ENCODE measurements around the gene BAHD1.

The BAHD1 gene

DNA sequence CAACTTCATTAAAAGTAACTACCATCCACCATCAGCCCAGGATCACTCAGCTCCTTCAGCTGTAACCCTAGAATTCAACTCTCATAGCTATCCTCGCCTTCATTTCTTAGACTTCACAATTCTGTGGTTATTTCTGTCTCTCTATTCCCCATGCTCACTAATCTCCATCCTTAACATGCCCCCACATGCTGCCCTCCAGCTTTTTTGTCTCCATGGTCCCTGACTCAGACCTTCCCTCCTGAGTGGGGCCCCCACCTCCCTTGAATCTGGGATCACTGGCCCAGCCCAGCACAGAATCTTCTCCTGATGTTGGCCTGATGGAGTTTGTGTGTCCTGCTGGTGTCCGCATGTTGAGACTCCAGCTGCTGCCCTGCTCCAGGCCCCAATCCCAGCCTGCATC lies 71.7 kb downstream of the BAHD1 start:
- DNase-seq (ENCODE audit: low spot score) = no peak

DNA sequence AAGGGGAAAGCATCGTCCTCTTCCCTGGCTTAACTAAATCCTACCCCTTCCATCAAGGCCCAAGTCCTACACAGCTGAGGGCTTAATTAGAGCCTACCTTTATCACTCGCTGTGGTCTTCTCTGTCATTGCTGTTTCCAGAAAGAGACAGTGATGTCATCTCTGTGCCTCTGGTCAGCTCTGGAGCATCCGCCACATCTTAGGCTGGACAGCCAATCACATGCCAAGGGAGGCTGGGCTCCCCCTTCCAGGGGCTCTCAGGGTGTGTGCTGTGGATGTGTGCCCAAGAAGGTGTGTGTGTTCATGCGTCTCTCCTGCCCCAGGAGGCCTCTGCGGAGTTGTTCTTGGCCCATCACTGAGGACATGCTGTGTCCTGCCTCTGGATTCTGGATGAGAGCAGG lies 72.9 kb downstream of the BAHD1 start:
- H3K9me3 ChIP-seq (replicated peaks in 1 of 2; ENCODE audit: control insufficient read depth in 2 of 2, insufficient read depth in 1 of 2, low read depth in 1 of 2, low read length in 2 of 2) = no peaks in the 10 kb centered on the region
- no CpG with 5 or more reads among the region's 5 CpGs for WGBS, 2 donors (ENCODE audit: extremely low coverage in 2 of 2, insufficient read length in 2 of 2, insufficient replicate concordance in 1 of 2)

More for the DNA sequence above, 71.7 kb downstream of the BAHD1 start:
- H3K4me1 ChIP-seq (ENCODE audit: control insufficient read depth in 2 of 2, insufficient read depth in 1 of 2, low read depth in 1 of 2, low read length in 2 of 2) = peaks cover 0 to 6% of the 10 kb centered on the region in 2 donors
- no peak overlapping the region for H4K91ac ChIP-seq (ENCODE audit: low read depth, low read length, poor library complexity)
- no peak overlapping the region for H3K23ac ChIP-seq (ENCODE audit: low read depth, low read length, poor library complexity)
- no peak overlapping the region for H2BK5ac ChIP-seq (ENCODE audit: low read length)
- no peak overlapping the region for H3K4ac ChIP-seq (ENCODE audit: low read length)
- peak overlapping the region; percentile 6 for H2AFZ ChIP-seq (ENCODE audit: low read length)
- H3K4me2 ChIP-seq (ENCODE audit: insufficient read depth, low read length, poor library complexity, severe bottlenecking) = no peak overlapping the region
- no peak overlapping the region for H2BK15ac ChIP-seq (ENCODE audit: low read length)
- WGBS, 2 donors (ENCODE audit: extremely low coverage in 2 of 2, insufficient read length in 2 of 2, insufficient replicate concordance in 1 of 2) = no CpG with 5 or more reads among the region's 2 CpGs
- H4K8ac ChIP-seq (ENCODE audit: low read depth, low read length) = no peak overlapping the region
- H2BK12ac ChIP-seq (ENCODE audit: low read length) = no peak overlapping the region
- peaks cover 8 to 37% (median 36%) of the 10 kb centered on the region in 3 experiments for H3K27me3 ChIP-seq (ENCODE audit: control insufficient read depth in 3 of 3, insufficient read depth in 3 of 3, low read depth in 1 of 3, low read length in 3 of 3)
- peak overlapping the region; percentile 51 for H2AK5ac ChIP-seq (ENCODE audit: low read depth, low read length)
- no peaks in the 10 kb centered on the region for H3K9me3 ChIP-seq (replicated peaks in 1 of 2; ENCODE audit: control insufficient read depth in 2 of 2, insufficient read depth in 1 of 2, low read depth in 1 of 2, low read length in 2 of 2)
- H3K27ac ChIP-seq (replicated peaks; ENCODE audit: low read length) = no peak overlapping the region
- H3K36me3 ChIP-seq (replicated peaks in 1 of 2; ENCODE audit: control insufficient read depth in 2 of 2, insufficient read depth in 2 of 2, low read length in 2 of 2) = no peaks in the 10 kb centered on the region
- H3K9ac ChIP-seq (ENCODE audit: low read depth, low read length, poor library complexity) = no peak overlapping the region
- no peak overlapping the region for H3K4me3 ChIP-seq (ENCODE audit: low read length in 2 of 2)
- no peak overlapping the region for H3K14ac ChIP-seq (ENCODE audit: low read length)
- no peak overlapping the region for H2BK120ac ChIP-seq (ENCODE audit: low read depth, low read length)
- no peak overlapping the region for H3K18ac ChIP-seq (ENCODE audit: low read length)
- H3K79me1 ChIP-seq (ENCODE audit: low read depth, low read length) = no peaks in the 10 kb centered on the region

DNA sequence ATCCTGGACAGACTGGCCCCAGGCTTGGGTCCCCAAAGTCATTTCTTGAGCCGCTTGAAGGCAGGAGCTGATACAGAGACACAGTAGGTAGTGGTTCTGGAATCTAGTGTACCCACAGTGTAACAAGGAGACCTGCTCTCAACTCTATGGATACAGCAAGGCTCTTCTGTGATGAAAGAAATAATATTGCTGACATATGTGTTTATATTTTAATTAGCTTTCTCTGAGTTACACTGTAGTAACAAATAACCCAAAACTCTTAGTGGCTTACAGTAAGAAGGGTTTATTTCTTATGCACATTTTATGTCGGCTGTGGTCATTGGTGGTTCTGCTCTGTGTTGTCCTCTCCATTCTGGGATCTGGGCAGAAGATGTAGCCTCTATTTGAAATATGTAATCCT lies 75.6 kb downstream of the BAHD1 start:
- Histone ChIP-seq H2BK5ac (ENCODE audit: low read length) (no peak overlapping the region), H2BK120ac (ENCODE audit: low read depth, low read length) (no peak overlapping the region), H3K9me3 (replicated peaks in 1 of 2; ENCODE audit: control insufficient read depth in 2 of 2, insufficient read depth in 1 of 2, low read depth in 1 of 2, low read length in 2 of 2) (no peaks in the 10 kb centered on the region), H3K79me1 (ENCODE audit: low read depth, low read length) (no peaks in the 10 kb centered on the region), H4K8ac (ENCODE audit: low read depth, low read length) (no peak overlapping the region), H3K4me2 (ENCODE audit: insufficient read depth, low read length, poor library complexity, severe bottlenecking) (no peak overlapping the region), H2BK15ac (ENCODE audit: low read length) (no peak overlapping the region), H2BK12ac (ENCODE audit: low read length) (no peak overlapping the region), H3K4me1 (ENCODE audit: control insufficient read depth in 2 of 2, insufficient read depth in 1 of 2, low read depth in 1 of 2, low read length in 2 of 2) (peaks cover 0 to 2% of the 10 kb centered on the region in 2 donors), H2AK5ac (ENCODE audit: low read depth, low read length) (no peak overlapping the region), H4K91ac (ENCODE audit: low read depth, low read length, poor library complexity) (no peak overlapping the region), H3K27ac (replicated peaks; ENCODE audit: low read length) (no peak overlapping the region), H3K18ac (ENCODE audit: low read length) (no peak overlapping the region), H3K14ac (ENCODE audit: low read length) (no peak overlapping the region), H3K9ac (ENCODE audit: low read depth, low read length, poor library complexity) (no peak overlapping the region), H2AFZ (ENCODE audit: low read length) (no peak overlapping the region), H3K4me3 (ENCODE audit: low read length in 2 of 2) (no peak overlapping the region), H3K23ac (ENCODE audit: low read depth, low read length, poor library complexity) (no peak overlapping the region), H3K4ac (ENCODE audit: low read length) (no peak overlapping the region), H3K36me3 (replicated peaks in 1 of 2; ENCODE audit: control insufficient read depth in 2 of 2, insufficient read depth in 2 of 2, low read length in 2 of 2) (no peaks in the 10 kb centered on the region), H3K27me3 (ENCODE audit: control insufficient read depth in 3 of 3, insufficient read depth in 3 of 3, low read depth in 1 of 3, low read length in 3 of 3) (peaks cover 6 to 21% (median 20%) of the 10 kb centered on the region in 3 experiments)
- no peak for DNase-seq (ENCODE audit: low spot score)
- no CpG with 5 or more reads among the region's 2 CpGs for WGBS, 2 donors (ENCODE audit: extremely low coverage in 2 of 2, insufficient read length in 2 of 2, insufficient replicate concordance in 1 of 2)

More for the DNA sequence above, 72.9 kb downstream of the BAHD1 start:
- no peak overlapping the region for H3K4me2 ChIP-seq (ENCODE audit: insufficient read depth, low read length, poor library complexity, severe bottlenecking)
- H3K18ac ChIP-seq (ENCODE audit: low read length) = no peak overlapping the region
- H4K8ac ChIP-seq (ENCODE audit: low read depth, low read length) = no peak overlapping the region
- no peak overlapping the region for H3K27ac ChIP-seq (replicated peaks; ENCODE audit: low read length)
- H3K4ac ChIP-seq (ENCODE audit: low read length) = no peak overlapping the region
- H2BK15ac ChIP-seq (ENCODE audit: low read length) = no peak overlapping the region
- H3K36me3 ChIP-seq (replicated peaks in 1 of 2; ENCODE audit: control insufficient read depth in 2 of 2, insufficient read depth in 2 of 2, low read length in 2 of 2) = no peaks in the 10 kb centered on the region
- H3K9ac ChIP-seq (ENCODE audit: low read depth, low read length, poor library complexity) = no peak overlapping the region
- no peak overlapping the region for H2BK12ac ChIP-seq (ENCODE audit: low read length)
- H3K79me1 ChIP-seq (ENCODE audit: low read depth, low read length) = no peaks in the 10 kb centered on the region
- H2AK5ac ChIP-seq (ENCODE audit: low read depth, low read length) = no peak overlapping the region
- H3K27me3 ChIP-seq (ENCODE audit: control insufficient read depth in 3 of 3, insufficient read depth in 3 of 3, low read depth in 1 of 3, low read length in 3 of 3) = peaks cover 8 to 37% (median 34%) of the 10 kb centered on the region in 3 experiments
- no peak overlapping the region for H2BK120ac ChIP-seq (ENCODE audit: low read depth, low read length)
- no peak overlapping the region for H2AFZ ChIP-seq (ENCODE audit: low read length)
- DNase-seq (ENCODE audit: low spot score) = no peak
- peaks cover 0 to 6% of the 10 kb centered on the region in 2 donors for H3K4me1 ChIP-seq (ENCODE audit: control insufficient read depth in 2 of 2, insufficient read depth in 1 of 2, low read depth in 1 of 2, low read length in 2 of 2)
- H3K14ac ChIP-seq (ENCODE audit: low read length) = no peak overlapping the region
- no peak overlapping the region for H3K23ac ChIP-seq (ENCODE audit: low read depth, low read length, poor library complexity)
- H3K4me3 ChIP-seq (ENCODE audit: low read length in 2 of 2) = no peak overlapping the region
- no peak overlapping the region for H2BK5ac ChIP-seq (ENCODE audit: low read length)
- no peak overlapping the region for H4K91ac ChIP-seq (ENCODE audit: low read depth, low read length, poor library complexity)
